GM18951 (cell line): ENCODE data around the gene MRPL28.
A peak's percentile ranks its signal among the peaks of the same experiment; 100 is the strongest.
"Not testable (repeated sequence)": the region's sequence is repeated elsewhere in the genome, so short reads cannot be mapped to it uniquely, and the experiment has no call there.

ENCODE experiments used
- POLR2A ChIP-seq: IDR thresholded peaks from 4 replicates; pipeline ENCODE4 v1.6.1; 2011; ENCODE audit warnings: mild to moderate bottlenecking; ENCODE audit not compliant: insufficient read length, insufficient read depth; ENCODE audit errors: extremely low read depth
- in situ Hi-C: fragments of 300-500 bp; cut with MboI; formaldehyde crosslinking; loops from one replicate; pipeline ENCODE4 v1.12.0; 2022; ENCODE audit warnings: low sequenced_read_pairs, mixed read lengths, inconsistent platforms; ENCODE audit not compliant: unreplicated experiment

MRPL28 gene

GRCh38 chr16:340370-341091 lies 29.8 kb downstream of the MRPL28 start:
- in situ Hi-C loops = no loop called here
- no peak for TF ChIP-seq POLR2A

GRCh38 chr16:339680-340079 lies 30.7 kb downstream of the MRPL28 start:
- in situ Hi-C loops = no loop called here
- no peak for TF ChIP-seq POLR2A

GRCh38 chr16:337975-338575 lies 32.3 kb downstream of the MRPL28 start:
- no peak for TF ChIP-seq POLR2A

GRCh38 chr16:337437-337836 lies 32.9 kb downstream of the MRPL28 start:
- TF ChIP-seq POLR2A = no peak
- in situ Hi-C loops = no loop called here

More at GRCh38 chr16:337975-338575, 32.3 kb downstream of the MRPL28 start:
- in situ Hi-C loops = no loop called here

GRCh38 chr16:336269-336668 lies 34.1 kb downstream of the MRPL28 start:
- no peak for TF ChIP-seq POLR2A
- in situ Hi-C loops = no loop called here

GRCh38 chr16:334861-335632 lies 35.3 kb downstream of the MRPL28 start:
- in situ Hi-C loops = not testable (repeated sequence)

- in situ Hi-C loops = not testable (repeated sequence)
Measured at GRCh38 chr16:334164-334832, 36.0 kb downstream of the MRPL28 start.

- TF ChIP-seq POLR2A = no peak
- in situ Hi-C loops = no loop called here
Measured at GRCh38 chr16:333406-334094, 36.8 kb downstream of the MRPL28 start.

- in situ Hi-C loops = not testable (repeated sequence)
Measured at GRCh38 chr16:331181-331814, 39.0 kb downstream of the MRPL28 start.

GRCh38 chr16:330741-331140 lies 39.6 kb downstream of the MRPL28 start:
- TF ChIP-seq POLR2A = no peak
- in situ Hi-C loops = no loop called here

GRCh38 chr16:325375-326145 lies 44.8 kb downstream of the MRPL28 start:
- no peak for TF ChIP-seq POLR2A
- in situ Hi-C loops = no loop called here

- TF ChIP-seq POLR2A = peak; percentile 38
- in situ Hi-C loops = no loop called here
Measured at GRCh38 chr16:324451-325334, 45.6 kb downstream of the MRPL28 start.
